Stimulated activated CD4-positive, alpha-beta T cell treated with anti-CD3 and anti-CD28 coated beads, Interleukin-4, amount 100 ng/mL, for 1 hour (primary cell): ENCODE data around the gene NIPA2.

Experiments used
- DNase-seq: peaks from one replicate; pipeline ENCODE4 v3.0.0-alpha.2; 2020

Gene NIPA2

GRCh38 chr15:22839046-22839695, 705 bp downstream of the NIPA2 start:
- DNase-seq = no peak

GRCh38 chr15:22844421-22845288, 6.2 kb downstream of the NIPA2 start:
- no peak for DNase-seq

GRCh38 chr15:22845289-22845900, 6.9 kb downstream of the NIPA2 start:
- DNase-seq = no peak

- DNase-seq = no peak
Measured at GRCh38 chr15:22846073-22846472, 7.6 kb downstream of the NIPA2 start.

GRCh38 chr15:22850055-22850454, 11.6 kb downstream of the NIPA2 start:
- DNase-seq = no peak

GRCh38 chr15:22851513-22851912, 13.0 kb downstream of the NIPA2 start:
- DNase-seq = no peak

GRCh38 chr15:22855791-22856190, 17.3 kb downstream of the NIPA2 start:
- DNase-seq = no peak

- DNase-seq = no peak
Measured at GRCh38 chr15:22856659-22857058, 18.2 kb downstream of the NIPA2 start.

- DNase-seq = no peak
Measured at GRCh38 chr15:22861161-22861560, 22.7 kb downstream of the NIPA2 start.

- no peak for DNase-seq
Measured at GRCh38 chr15:22863356-22863755, 24.9 kb downstream of the NIPA2 start.

GRCh38 chr15:22866079-22866478, 27.6 kb downstream of the NIPA2 start:
- DNase-seq = no peak

- DNase-seq = no peak
Measured at GRCh38 chr15:22867886-22868285, 29.4 kb downstream of the NIPA2 start.

- no peak for DNase-seq
Measured at GRCh38 chr15:22868495-22868894, 30.0 kb downstream of the NIPA2 start.

GRCh38 chr15:22868928-22869327, 30.5 kb downstream of the NIPA2 start:
- no peak for DNase-seq

- DNase-seq = no peak
Measured at GRCh38 chr15:22869856-22870255, 31.4 kb downstream of the NIPA2 start.

- DNase-seq = no peak
Measured at GRCh38 chr15:22870865-22871264, 32.4 kb downstream of the NIPA2 start.

- no peak for DNase-seq
Measured at GRCh38 chr15:22871481-22872086, 33.1 kb downstream of the NIPA2 start.

- no peak for DNase-seq
Measured at GRCh38 chr15:22872936-22873701, 34.7 kb downstream of the NIPA2 start.

GRCh38 chr15:22873841-22874240, 35.4 kb downstream of the NIPA2 start:
- DNase-seq = no peak

- DNase-seq = no peak
Measured at GRCh38 chr15:22874256-22874655, 35.8 kb downstream of the NIPA2 start.

- no peak for DNase-seq
Measured at GRCh38 chr15:22874966-22875365, 36.5 kb downstream of the NIPA2 start.

GRCh38 chr15:22877117-22877516, 38.7 kb downstream of the NIPA2 start:
- DNase-seq = no peak

- DNase-seq = no peak
Measured at GRCh38 chr15:22877607-22878006, 39.1 kb downstream of the NIPA2 start.
